Measurements from ENCODE around the gene BPIFB6.

- no peak for TF ChIP-seq NR3C1 (IDR thresholded peaks at IDR 0.05)
- TF ChIP-seq KDM5A (IDR thresholded peaks at IDR 0.05) = no peak
- TF ChIP-seq RFX5 (IDR thresholded peaks at IDR 0.05) = no peak
- TF ChIP-seq, protein P1, sequence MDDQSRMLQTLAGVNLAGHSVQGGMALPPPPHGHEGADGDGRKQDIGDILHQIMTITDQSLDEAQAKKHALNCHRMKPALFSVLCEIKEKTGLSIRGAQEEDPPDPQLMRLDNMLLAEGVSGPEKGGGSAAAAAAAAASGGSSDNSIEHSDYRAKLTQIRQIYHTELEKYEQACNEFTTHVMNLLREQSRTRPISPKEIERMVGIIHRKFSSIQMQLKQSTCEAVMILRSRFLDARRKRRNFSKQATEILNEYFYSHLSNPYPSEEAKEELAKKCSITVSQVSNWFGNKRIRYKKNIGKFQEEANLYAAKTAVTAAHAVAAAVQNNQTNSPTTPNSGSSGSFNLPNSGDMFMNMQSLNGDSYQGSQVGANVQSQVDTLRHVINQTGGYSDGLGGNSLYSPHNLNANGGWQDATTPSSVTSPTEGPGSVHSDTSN (IDR thresholded peaks at IDR 0.05) = no peak
Measured at GRCh38 chr20:33026072-33026778, 5.2 kb upstream of the BPIFB6 start.

Measured in A549 (cell line).